Keratinocyte (primary cell): Measurements from ENCODE around the gene GNAI1. TPM values are rescaled to one million over a fixed set of nuclear protein-coding genes. Genes with fewer than 3 reads are reported as not detected.

Experiments used
- DNase-seq: peaks from one replicate; pipeline ENCODE4 v3.0.0-alpha.2; 2011; ENCODE audit warnings: low read depth, missing footprints, low spot score
- FAIRE-seq: peaks from 2 replicates; lab custom pipeline; 2011; peaks lifted over from hg19 to GRCh38; lab: Jason Lieb, UNC
- H2AFZ ChIP-seq: 2 replicates; pipeline ENCODE4 v1.6.0; 2012; ENCODE audit warnings: low read length, control low read depth, inconsistent platforms; ENCODE audit not compliant: control insufficient read depth
- H3K27ac ChIP-seq: 2 replicates; pipeline ENCODE4 v1.5.1; 2011; ENCODE audit warnings: low read length; ENCODE audit not compliant: control insufficient read depth, insufficient read depth
- H3K27me3 ChIP-seq: 3 replicates; pipeline ENCODE4 v1.6.0; 2011; ENCODE audit warnings: low read length; ENCODE audit not compliant: control insufficient read depth, insufficient read depth; ENCODE audit errors: extremely low read depth
- H3K36me3 ChIP-seq, 2 experiments: 2 replicates in 1 of 2; 3 replicates in 1 of 2; pipeline ENCODE4 v1.5.1; 2011; ENCODE audit warnings: low read length in 2 of 2, mild to moderate bottlenecking in 1 of 2; ENCODE audit not compliant: control insufficient read depth in 2 of 2, insufficient read depth in 2 of 2; ENCODE audit errors: extremely low read depth in 1 of 2
- H3K4me1 ChIP-seq: 3 replicates; pipeline ENCODE4 v1.5.1; 2011; ENCODE audit warnings: low read length; ENCODE audit not compliant: control insufficient read depth, insufficient read depth; ENCODE audit errors: extremely low read depth
- H3K4me2 ChIP-seq: 3 replicates; pipeline ENCODE4 v1.6.0; 2011; ENCODE audit warnings: low read depth, low read length; ENCODE audit not compliant: control insufficient read depth, insufficient read depth; ENCODE audit errors: extremely low read depth
- H3K4me3 ChIP-seq, 3 experiments: fragments of 200-600 bp in 1 of 3; sonication (generic) in 1 of 3; 2 replicates in 2 of 3; 3 replicates in 1 of 3; pipeline ENCODE4 v1.5.1; 2011 to 2016; ENCODE audit warnings: low read length in 3 of 3, mild to moderate bottlenecking in 3 of 3, control low read depth in 2 of 3, inconsistent platforms in 1 of 3, low read depth in 1 of 3, mixed read lengths in 1 of 3, mixed run types in 1 of 3, moderate library complexity in 1 of 3; ENCODE audit not compliant: control insufficient read depth in 2 of 3, insufficient read depth in 2 of 3; ENCODE audit errors: extremely low read depth in 1 of 3
- H3K79me2 ChIP-seq: 2 replicates; pipeline ENCODE4 v1.6.0; 2012; ENCODE audit warnings: low read length; ENCODE audit not compliant: control insufficient read depth, insufficient read depth
- H3K9ac ChIP-seq: 3 replicates; pipeline ENCODE4 v1.6.0; 2011; ENCODE audit warnings: low read length; ENCODE audit not compliant: control insufficient read depth, insufficient read depth; ENCODE audit errors: extremely low read depth
- H3K9me1 ChIP-seq: 3 replicates; pipeline ENCODE4 v1.6.0; 2011; ENCODE audit warnings: low read length; ENCODE audit not compliant: control insufficient read depth, insufficient read depth; ENCODE audit errors: extremely low read depth
- H3K9me3 ChIP-seq: 2 replicates; pipeline ENCODE4 v1.5.1; 2012; ENCODE audit warnings: low read depth, low read length; ENCODE audit not compliant: control insufficient read depth
- H4K20me1 ChIP-seq: 3 replicates; pipeline ENCODE4 v1.6.0; 2011; ENCODE audit warnings: low read length; ENCODE audit not compliant: control insufficient read depth, insufficient read depth; ENCODE audit errors: extremely low read depth
- EZH2 ChIP-seq: IDR thresholded peaks from one replicate; pipeline ENCODE4 v1.6.1; 2012; ENCODE audit warnings: inconsistent platforms, mild to moderate bottlenecking, low read length, moderate library complexity
- dilution Hi-C: fragments of 300-500 bp; cut with MboI; formaldehyde crosslinking; loops from one replicate; pipeline ENCODE4 v1.7.0; 2020; ENCODE audit warnings: low sequenced_read_pairs; ENCODE audit not compliant: extremely low pct_ligation_motif_present
- polyA plus RNA-seq, 5 experiments: library from polyadenylated mRNA; depleted of rRNA in 3 of 5; stranded (reverse) in 3 of 5; stranded (forward) in 1 of 5; unstranded in 1 of 5; fragments of >200 nt; gene quantifications; 1 replicate in 1 of 5; 2 replicates in 3 of 5; 3 replicates in 1 of 5; pipeline versions ENCODE4 v1.2.1 to v1.2.3, GENCODE V29; 2011 to 2012; ENCODE audit warnings: missing spikeins in 2 of 5, low read depth in 1 of 5, low replicate concordance in 1 of 5
- TF ChIP-seq, protein P1 (sequence below), 3 experiments: IDR thresholded peaks in 1 of 3; conservative IDR thresholded peaks in 1 of 3; optimal IDR thresholded peaks in 1 of 3; 2 replicates in 2 of 3; 3 replicates in 1 of 3; pipeline versions ENCODE3 to v1.5.1; 2011; ENCODE audit warnings: low read length in 3 of 3, mild to moderate bottlenecking in 3 of 3, moderate library complexity in 2 of 3, control low read depth in 1 of 3, inconsistent platforms in 1 of 3; ENCODE audit not compliant: insufficient read depth in 2 of 3; ENCODE audit errors: extremely low read depth in 1 of 3

GNAI1 gene
- polyA plus RNA-seq, 1 donor (not counting 4 experiments of a cell fraction or from before 2014, with no cell fraction given): 84.1 TPM

DNA sequence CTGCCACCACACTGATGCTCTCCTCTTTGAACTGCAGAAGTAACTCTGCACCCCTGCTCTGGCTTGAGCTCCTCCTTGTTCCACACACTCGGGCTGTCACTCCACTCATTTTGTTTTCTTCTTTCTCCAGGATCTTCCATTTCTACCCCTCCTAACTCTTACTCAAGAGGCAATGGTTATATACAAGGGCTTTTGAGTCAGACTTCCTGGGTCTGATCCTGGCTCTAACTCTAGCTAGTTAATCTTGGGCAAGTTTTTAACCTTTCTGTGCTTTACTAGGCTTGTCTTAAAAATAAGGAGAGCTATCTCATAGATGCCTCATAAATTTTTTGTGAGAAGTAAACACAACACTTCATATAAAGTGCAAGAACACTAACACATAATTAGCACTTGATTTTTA lies 45.3 kb upstream of the GNAI1 start:
- peaks cover 19% of the 10 kb centered on the region for H3K4me1 ChIP-seq
- H2AFZ ChIP-seq: peak overlapping the region; percentile 4
- DNase-seq (no peak), FAIRE-seq (no peak)
- H3K4me2 ChIP-seq: no peak overlapping the region
- no peaks in the 10 kb centered on the region for H3K27me3 ChIP-seq
- no peaks in the 10 kb centered on the region for H3K36me3 ChIP-seq
- H3K79me2 ChIP-seq: no peaks in the 10 kb centered on the region
- no peaks in the 10 kb centered on the region for H3K9me3 ChIP-seq
- no peak overlapping the region for H3K9ac ChIP-seq
- H3K4me3 ChIP-seq: no peak overlapping the region
- no peaks in the 10 kb centered on the region for H3K9me1 ChIP-seq
- no peaks in the 10 kb centered on the region for H4K20me1 ChIP-seq
- dilution Hi-C loops: no loop called here
- no peak for TF ChIP-seq EZH2
- TF ChIP-seq, protein P1, sequence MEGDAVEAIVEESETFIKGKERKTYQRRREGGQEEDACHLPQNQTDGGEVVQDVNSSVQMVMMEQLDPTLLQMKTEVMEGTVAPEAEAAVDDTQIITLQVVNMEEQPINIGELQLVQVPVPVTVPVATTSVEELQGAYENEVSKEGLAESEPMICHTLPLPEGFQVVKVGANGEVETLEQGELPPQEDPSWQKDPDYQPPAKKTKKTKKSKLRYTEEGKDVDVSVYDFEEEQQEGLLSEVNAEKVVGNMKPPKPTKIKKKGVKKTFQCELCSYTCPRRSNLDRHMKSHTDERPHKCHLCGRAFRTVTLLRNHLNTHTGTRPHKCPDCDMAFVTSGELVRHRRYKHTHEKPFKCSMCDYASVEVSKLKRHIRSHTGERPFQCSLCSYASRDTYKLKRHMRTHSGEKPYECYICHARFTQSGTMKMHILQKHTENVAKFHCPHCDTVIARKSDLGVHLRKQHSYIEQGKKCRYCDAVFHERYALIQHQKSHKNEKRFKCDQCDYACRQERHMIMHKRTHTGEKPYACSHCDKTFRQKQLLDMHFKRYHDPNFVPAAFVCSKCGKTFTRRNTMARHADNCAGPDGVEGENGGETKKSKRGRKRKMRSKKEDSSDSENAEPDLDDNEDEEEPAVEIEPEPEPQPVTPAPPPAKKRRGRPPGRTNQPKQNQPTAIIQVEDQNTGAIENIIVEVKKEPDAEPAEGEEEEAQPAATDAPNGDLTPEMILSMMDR (optimal IDR thresholded peaks at IDR 0.05 in 1 of 3, IDR thresholded peaks at IDR 0.05 in 1 of 3, conservative IDR thresholded peaks at IDR 0.05 in 1 of 3; ENCODE audit: extremely low read depth in 1 of 3, insufficient read depth in 2 of 3, low read length in 3 of 3): no peak
- no peak overlapping the region for H3K27ac ChIP-seq

DNA sequence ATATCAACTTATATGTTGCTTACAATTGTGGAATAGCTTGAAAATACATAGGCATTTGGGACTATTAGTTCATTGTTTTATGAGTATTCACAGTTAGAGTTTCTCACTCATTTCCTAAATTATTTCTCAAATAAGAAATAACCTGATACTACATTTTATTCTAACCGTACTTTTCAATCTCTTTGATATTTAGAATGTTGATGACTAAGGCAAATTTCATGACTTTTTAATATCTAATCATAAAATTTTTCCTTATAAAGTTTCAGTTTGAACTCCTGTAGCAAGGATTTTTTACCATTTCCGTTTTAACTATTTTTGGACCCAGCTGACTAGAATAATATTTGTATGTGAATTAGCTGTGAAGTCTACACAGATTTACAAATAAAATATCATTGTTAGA lies 41.3 kb upstream of the GNAI1 start:
- dilution Hi-C loops: no loop called here
- no peak for DNase-seq
- H4K20me1 ChIP-seq: no peaks in the 10 kb centered on the region
- no peak overlapping the region for H3K4me2 ChIP-seq
- H3K9ac ChIP-seq: no peak overlapping the region
- TF ChIP-seq EZH2: no peak
- TF ChIP-seq, protein P1 (optimal IDR thresholded peaks at IDR 0.05 in 1 of 3, IDR thresholded peaks at IDR 0.05 in 1 of 3, conservative IDR thresholded peaks at IDR 0.05 in 1 of 3; ENCODE audit: extremely low read depth in 1 of 3, insufficient read depth in 2 of 3, low read length in 3 of 3): no peak
- no peaks in the 10 kb centered on the region for H3K27me3 ChIP-seq
- H3K36me3 ChIP-seq: no peaks in the 10 kb centered on the region
- no peaks in the 10 kb centered on the region for H3K79me2 ChIP-seq
- H3K9me3 ChIP-seq: no peaks in the 10 kb centered on the region
- H3K9me1 ChIP-seq: no peaks in the 10 kb centered on the region
- H2AFZ ChIP-seq: no peak overlapping the region
- H3K4me1 ChIP-seq: peaks cover 15% of the 10 kb centered on the region
- no peak overlapping the region for H3K27ac ChIP-seq
- H3K4me3 ChIP-seq: no peak overlapping the region
- no peak for FAIRE-seq
